T-helper 1 cell (primary cell): ENCODE results near the gene PTAFR.
"Not testable (repeated sequence)": the region's sequence is repeated elsewhere in the genome, so short reads cannot be mapped to it uniquely, and the experiment has no call there.

Experiments used
- DNase-seq, 5 donors: peaks; one replicate each; pipeline ENCODE4 v3.0.0-alpha.2; 2012 to 2020

PTAFR gene

GRCh38 chr1:28143496-28144202 is 32.8 kb downstream of the PTAFR start:
- DNase-seq = no peak

DNA sequence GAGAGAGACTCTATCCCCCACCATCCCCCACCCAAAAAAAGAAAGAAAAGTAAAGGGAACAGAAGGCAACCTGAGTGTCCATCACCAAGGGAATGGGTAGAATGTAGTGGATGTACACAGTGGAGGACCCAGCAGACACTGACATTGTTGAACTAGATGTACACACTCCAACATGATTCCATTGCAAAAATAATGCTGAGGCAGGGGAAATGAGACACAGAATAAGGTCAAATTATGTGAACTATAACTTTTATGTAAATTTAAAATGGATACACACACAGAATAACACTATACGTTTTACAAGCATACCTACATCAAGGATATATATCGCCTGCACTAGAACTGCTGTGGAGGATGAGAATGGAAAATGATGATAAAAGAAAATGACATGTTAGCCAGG is 34.8 kb downstream of the PTAFR start:
- no peak for DNase-seq

GRCh38 chr1:28139866-28140265 is 36.6 kb downstream of the PTAFR start:
- DNase-seq = not testable (repeated sequence)

GRCh38 chr1:28139025-28139712 is 37.3 kb downstream of the PTAFR start:
- no peak for DNase-seq

GRCh38 chr1:28136922-28137613 is 39.4 kb downstream of the PTAFR start:
- no peak for DNase-seq

DNA sequence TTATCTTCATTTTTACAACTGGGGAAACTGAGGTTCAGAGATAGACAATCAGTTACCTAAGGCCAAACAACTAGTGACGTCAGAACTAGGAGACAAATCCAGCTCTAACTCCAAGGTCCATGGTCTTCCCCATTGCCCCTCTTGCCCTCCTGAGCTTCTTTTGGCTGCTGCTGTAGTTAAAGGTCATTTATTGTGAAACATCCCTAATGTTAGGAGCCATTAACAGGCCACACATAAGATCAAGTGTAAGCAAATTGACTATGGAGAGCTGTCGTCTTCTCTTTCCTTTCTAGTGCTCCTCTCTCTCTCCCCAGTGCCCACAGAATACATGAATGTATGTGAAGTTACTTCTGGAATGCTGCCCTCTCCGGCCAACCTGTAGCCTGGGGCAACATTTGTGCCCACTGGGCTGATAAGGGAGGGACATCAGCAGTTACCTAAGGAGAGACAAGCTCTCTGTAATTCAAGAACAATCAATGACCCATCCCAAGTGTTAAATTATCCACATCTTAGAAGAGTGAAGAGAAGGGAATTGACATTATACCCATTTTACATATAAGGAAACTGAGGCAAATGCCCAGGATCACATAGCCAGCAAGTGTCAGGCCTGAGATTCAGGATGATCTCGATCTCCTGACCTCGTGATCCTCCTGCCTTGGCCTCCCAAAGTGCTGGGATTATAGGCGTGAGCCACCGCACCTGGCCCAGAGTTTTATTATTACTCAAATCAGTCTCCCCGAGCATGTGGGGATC is 40.1 kb downstream of the PTAFR start:
- DNase-seq = no peak

DNA sequence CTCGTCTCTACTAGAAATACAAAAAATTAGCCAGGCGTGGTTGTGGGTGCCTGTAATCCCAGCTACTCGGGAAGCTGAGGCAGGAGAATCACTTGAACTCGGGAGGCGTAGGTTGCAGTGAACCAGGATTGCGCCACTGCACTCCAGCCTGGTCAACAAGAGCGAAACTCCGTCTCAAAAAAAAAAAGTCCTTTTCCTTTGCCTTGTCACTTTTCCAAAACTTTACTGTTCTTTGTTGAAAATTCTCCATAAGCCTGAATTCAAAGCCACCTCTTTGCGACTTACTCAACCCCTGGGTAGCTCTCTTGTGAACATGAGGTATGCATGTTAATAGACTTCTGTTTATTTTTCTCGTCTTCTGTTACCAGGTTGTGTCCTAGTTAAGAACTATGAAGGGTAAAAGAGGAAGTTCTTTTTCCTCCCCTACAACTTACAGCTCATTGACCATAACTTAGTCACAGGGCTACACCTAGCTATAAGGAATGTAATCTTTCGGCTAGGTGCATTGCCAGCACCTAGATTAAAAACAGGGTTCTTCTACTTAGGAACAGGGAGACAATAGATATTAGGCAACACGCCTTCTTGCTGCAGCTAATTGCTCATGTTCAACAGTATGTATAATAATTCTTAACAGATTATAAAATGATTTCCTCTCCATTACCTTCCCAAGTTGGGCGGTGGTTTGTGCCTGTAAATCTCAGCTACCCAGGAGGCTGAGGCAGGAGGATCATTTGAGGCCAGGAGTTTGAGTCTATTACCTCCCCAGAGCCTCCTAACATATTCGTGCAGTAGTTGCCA is 40.9 kb downstream of the PTAFR start:
- DNase-seq = no peak

DNA sequence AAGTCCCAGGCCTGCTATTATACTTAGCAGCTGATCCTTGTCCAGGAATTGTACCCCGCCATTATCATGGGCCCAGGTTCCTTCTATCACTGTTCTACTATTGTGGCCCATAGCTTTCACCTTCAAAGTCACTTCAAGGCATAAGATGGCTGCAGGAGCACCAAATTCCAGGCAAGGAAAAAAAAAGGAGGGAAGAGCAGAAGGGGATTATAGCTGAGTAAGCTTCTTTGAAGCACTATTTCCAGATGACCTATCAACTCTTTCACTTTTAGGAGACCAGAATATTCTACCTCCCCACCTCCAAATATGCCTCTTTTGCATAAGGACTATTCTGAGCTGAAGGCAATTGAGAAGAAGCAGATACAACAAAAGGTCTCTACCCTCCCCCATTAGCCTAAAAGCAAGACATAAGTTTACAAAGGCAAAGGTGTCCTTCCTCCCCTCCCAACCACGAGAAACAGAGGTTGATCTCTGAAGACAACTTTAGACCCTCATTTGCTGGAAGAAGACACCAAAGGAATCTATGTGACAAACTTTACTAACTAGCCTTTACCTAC is 41.8 kb downstream of the PTAFR start:
- DNase-seq = no peak

GRCh38 chr1:28132171-28133167 is 44.0 kb downstream of the PTAFR start:
- DNase-seq = no peak

GRCh38 chr1:28130901-28131300 is 45.6 kb downstream of the PTAFR start:
- DNase-seq = no peak

DNA sequence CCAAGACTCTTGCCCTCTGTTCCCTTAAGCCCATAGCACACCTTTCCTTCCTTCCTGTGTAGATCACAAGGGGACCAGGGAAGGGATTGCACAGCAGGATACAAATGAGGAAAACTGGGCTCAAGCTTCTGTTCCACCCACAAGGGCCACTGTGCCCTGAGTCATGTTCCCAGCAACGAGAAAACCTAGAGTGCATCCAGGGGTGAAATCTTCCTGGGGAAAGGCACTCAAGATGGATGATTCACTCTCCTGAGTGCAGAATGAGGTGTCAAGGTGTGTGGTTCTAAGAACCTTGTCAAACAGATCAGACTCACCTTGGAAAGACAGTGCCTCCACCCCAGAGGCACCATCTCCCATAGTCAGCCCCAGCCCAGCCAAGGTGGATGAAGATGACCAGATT is 47.3 kb downstream of the PTAFR start:
- DNase-seq = no peak

DNA sequence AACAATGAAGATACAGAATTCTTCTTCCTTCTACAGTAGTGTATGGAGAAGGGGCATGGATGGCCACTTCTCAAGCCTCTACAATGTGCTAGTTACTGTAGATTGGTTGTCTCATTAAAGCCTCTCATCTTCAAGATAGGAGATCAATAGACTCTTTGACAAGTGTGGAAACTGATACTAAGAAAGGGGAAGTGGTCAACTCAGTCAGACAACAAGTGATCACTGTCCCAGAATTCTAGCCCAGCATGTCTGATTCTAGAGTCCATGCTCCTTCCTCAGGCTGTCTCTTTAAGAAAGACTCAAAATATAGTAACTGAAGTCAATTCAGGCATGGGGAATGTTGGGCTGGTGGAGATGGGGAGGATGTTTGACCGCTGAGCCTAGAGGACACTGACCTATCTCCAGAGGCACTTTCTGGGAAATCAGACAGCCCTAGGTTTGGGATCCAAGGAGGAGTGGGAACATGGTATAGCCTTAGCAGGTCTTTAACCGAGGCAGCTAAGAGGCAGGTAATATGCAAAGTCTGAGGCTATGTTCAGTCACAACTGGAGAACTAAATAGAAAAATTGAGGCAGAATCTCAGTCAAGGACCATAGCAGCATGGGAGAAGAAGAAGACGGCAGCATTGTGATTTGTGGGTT is 48.8 kb downstream of the PTAFR start:
- DNase-seq = no peak

DNA sequence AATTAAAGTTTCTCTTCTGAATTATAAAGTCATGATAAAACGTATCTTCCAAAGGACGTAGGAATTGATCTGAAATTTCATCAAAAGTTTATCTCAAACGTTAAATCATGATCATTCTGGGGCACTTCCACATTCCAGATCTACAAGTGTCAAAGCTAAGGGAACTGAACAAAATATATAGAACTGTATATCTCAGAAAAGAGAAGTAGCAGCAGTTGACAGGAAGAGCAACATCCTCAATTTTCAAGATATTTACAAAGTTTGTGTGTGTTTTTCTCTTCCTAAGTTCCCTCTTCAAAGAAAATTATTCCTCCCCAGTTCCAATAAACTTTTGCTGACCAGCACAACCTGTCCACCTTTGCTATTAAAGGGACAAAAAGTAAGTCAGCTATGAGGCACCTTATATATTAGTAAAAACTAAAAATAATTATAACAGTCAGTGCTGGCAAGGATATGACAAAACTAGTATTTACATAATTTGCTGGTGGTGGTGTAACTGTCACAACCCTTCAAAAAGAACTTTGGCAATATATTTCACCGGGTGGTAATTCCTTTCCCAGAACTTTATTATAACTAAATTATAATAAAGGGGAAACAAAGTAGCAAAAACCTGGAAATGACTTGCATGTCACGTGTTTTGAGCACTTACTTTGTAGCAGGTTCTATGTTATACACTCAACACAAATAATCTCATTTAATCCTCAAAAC is 49.6 kb downstream of the PTAFR start:
- no peak for DNase-seq

GRCh38 chr1:28126212-28126611 is 50.3 kb downstream of the PTAFR start:
- no peak for DNase-seq

- DNase-seq = no peak
Measured at GRCh38 chr1:28123461-28123961, 53.0 kb downstream of the PTAFR start.

DNA sequence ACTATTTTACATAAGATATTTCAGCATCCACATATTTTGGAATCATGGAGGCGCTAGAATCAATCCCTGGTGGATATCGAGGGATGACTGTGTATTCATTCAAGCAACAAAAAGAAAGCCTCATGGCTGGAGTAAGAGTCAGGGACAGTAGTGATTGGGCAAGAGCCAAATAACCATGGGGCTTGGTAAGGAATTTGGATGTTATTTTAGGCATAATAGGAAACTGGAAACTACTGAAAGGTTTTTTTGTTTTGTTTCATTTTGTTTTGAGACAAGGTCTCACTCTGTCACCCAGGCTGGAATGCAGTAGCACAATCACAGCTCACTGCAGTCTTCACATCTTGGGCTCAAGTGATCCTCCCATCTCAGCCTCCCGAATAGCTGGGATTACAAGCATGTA is 54.3 kb downstream of the PTAFR start:
- no peak for DNase-seq

- DNase-seq = no peak
Measured at GRCh38 chr1:28119556-28119955, 56.9 kb downstream of the PTAFR start.

- DNase-seq = no peak
Measured at GRCh38 chr1:28118640-28119307, 57.7 kb downstream of the PTAFR start.

- peak in 1 of 5 donors; percentile 80 for DNase-seq
Measured at GRCh38 chr1:28115267-28115666, 61.2 kb downstream of the PTAFR start.
